ENCODE measurements around the gene GYG1. TPM values are rescaled to one million over a fixed set of nuclear protein-coding genes. Genes with fewer than 3 reads are reported as not detected.
"Not testable (repeated sequence)": the region's sequence is repeated elsewhere in the genome, so short reads cannot be mapped to it uniquely, and the experiment has no call there.

The GYG1 gene
- total RNA-seq, 1 experiment from 2014 or later: 28.0 TPM

GRCh38 chr3:148975696-148976095, 15.6 kb upstream of the GYG1 start:
- BruUV-seq (replicated peaks): no TSS peak
- H3K4me1 Mint-ChIP-seq (ENCODE audit: low read depth, unreplicated experiment): no peaks in the 10 kb centered on the region
- H3K4me1 ChIP-seq: no peaks in the 10 kb centered on the region
- no peak overlapping the region for H3K4me3 Mint-ChIP-seq (ENCODE audit: unreplicated experiment)
- ChIA-PET POLR2A (no interaction called here), CTCF (no interaction called here)
- H3K36me3 Mint-ChIP-seq (ENCODE audit: insufficient read depth, unreplicated experiment): no peaks in the 10 kb centered on the region
- no peaks in the 10 kb centered on the region for H3K27me3 ChIP-seq (replicated peaks; ENCODE audit: control insufficient read depth, insufficient read depth, low read length)
- H3K27ac Mint-ChIP-seq (ENCODE audit: unreplicated experiment): no peak overlapping the region
- H3K27me3 Mint-ChIP-seq (ENCODE audit: insufficient read depth, unreplicated experiment): peaks cover 10% of the 10 kb centered on the region
- H3K9me3 Mint-ChIP-seq (ENCODE audit: unreplicated experiment): peaks cover 12% of the 10 kb centered on the region
- no peaks in the 10 kb centered on the region for H3K36me3 ChIP-seq (ENCODE audit: control insufficient read depth, insufficient read depth, low read length)
- no peak for TF ChIP-seq CTCF (IDR thresholded peaks at IDR 0.05; ENCODE audit: insufficient read depth in 1 of 2, low read depth in 1 of 2, low read length in 1 of 2, severe bottlenecking in 1 of 2, unreplicated experiment in 1 of 2)
- intact Hi-C loops (cut with micrococcal nuclease; ENCODE audit: unreplicated experiment): no loop called here
- no peak for DNase-seq
- H3K9me3 ChIP-seq: no peaks in the 10 kb centered on the region; the same call in 1 of the 2 replicates
- H3K4me3 ChIP-seq (ENCODE audit: low read depth, low read length): no peak overlapping the region

GRCh38 chr3:148981273-148981672, 10.1 kb upstream of the GYG1 start:
- H3K36me3 ChIP-seq (ENCODE audit: control insufficient read depth, insufficient read depth, low read length): no peaks in the 10 kb centered on the region
- H3K4me1 ChIP-seq: no peaks in the 10 kb centered on the region
- Mint-ChIP-seq H3K27me3 (ENCODE audit: insufficient read depth, unreplicated experiment) (peaks cover 17% of the 10 kb centered on the region), H3K27ac (ENCODE audit: unreplicated experiment) (no peak overlapping the region), H3K9me3 (ENCODE audit: unreplicated experiment) (peaks cover 11% of the 10 kb centered on the region), H3K4me3 (ENCODE audit: unreplicated experiment) (no peak overlapping the region), H3K4me1 (ENCODE audit: low read depth, unreplicated experiment) (no peaks in the 10 kb centered on the region), H3K36me3 (ENCODE audit: insufficient read depth, unreplicated experiment) (no peaks in the 10 kb centered on the region)
- H3K27me3 ChIP-seq (replicated peaks; ENCODE audit: control insufficient read depth, insufficient read depth, low read length): no peaks in the 10 kb centered on the region
- DNase-seq: no peak
- no peak overlapping the region for H3K4me3 ChIP-seq (ENCODE audit: low read depth, low read length)
- no TSS peak for BruUV-seq (replicated peaks)
- TF ChIP-seq CTCF (IDR thresholded peaks at IDR 0.05; ENCODE audit: insufficient read depth in 1 of 2, low read depth in 1 of 2, low read length in 1 of 2, severe bottlenecking in 1 of 2, unreplicated experiment in 1 of 2): no peak
- CTCF ChIA-PET: no interaction called here
- POLR2A ChIA-PET: no interaction called here
- no peaks in the 10 kb centered on the region; the same call in 1 of the 2 replicates for H3K9me3 ChIP-seq
- intact Hi-C loops (cut with micrococcal nuclease; ENCODE audit: unreplicated experiment): no loop called here

- POLR2A ChIA-PET; H3K4me1 ChIP-seq; H3K27me3 ChIP-seq (replicated peaks; ENCODE audit: control insufficient read depth, insufficient read depth, low read length); DNase-seq; H3K27ac Mint-ChIP-seq (ENCODE audit: unreplicated experiment); H3K36me3 ChIP-seq (ENCODE audit: control insufficient read depth, insufficient read depth, low read length); H3K4me1 Mint-ChIP-seq (ENCODE audit: low read depth, unreplicated experiment); intact Hi-C loops (cut with micrococcal nuclease; ENCODE audit: unreplicated experiment); CTCF ChIA-PET; H3K4me3 Mint-ChIP-seq (ENCODE audit: unreplicated experiment); H3K9me3 ChIP-seq; H3K27me3 Mint-ChIP-seq (ENCODE audit: insufficient read depth, unreplicated experiment); H3K4me3 ChIP-seq (ENCODE audit: low read depth, low read length); BruUV-seq (replicated peaks); H3K9me3 Mint-ChIP-seq (ENCODE audit: unreplicated experiment); H3K36me3 Mint-ChIP-seq (ENCODE audit: insufficient read depth, unreplicated experiment): not testable (repeated sequence)
Observed at GRCh38 chr3:148987551-148987950, 3.8 kb upstream of the GYG1 start.

DNA sequence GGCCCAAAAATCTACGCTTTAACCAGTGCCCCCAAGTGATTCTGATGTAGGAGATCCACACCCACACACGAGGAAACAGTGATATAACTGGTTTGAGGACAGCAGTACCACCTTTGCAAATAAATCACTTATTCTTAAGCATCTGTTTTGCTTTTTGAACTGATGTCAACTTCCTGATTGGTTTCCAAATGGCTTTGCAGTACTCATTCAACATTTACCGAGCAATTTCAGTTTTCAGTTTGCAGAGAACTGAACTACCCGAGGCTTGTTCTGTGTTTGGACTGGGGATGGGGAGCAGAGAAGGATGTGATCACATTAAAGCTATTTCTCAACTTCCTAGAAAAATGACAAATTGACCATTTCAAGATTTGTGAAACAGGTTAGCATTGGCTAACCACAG, 1.1 kb upstream of the GYG1 start:
- H3K27ac Mint-ChIP-seq (ENCODE audit: unreplicated experiment): no peak overlapping the region
- intact Hi-C loops (cut with micrococcal nuclease; ENCODE audit: unreplicated experiment): loop anchor here (5.0 kb wide), 2 partner anchors 42 to 97 kb away; partner anchors contain the start of gene HLTF
- Histone ChIP-seq H3K9me3 (no peaks in the 10 kb centered on the region), H3K4me1 (peaks cover 7% of the 10 kb centered on the region; the same call in 1 of the 2 replicates), H3K4me3 (ENCODE audit: low read depth, low read length) (no peak overlapping the region), H3K36me3 (ENCODE audit: control insufficient read depth, insufficient read depth, low read length) (no peaks in the 10 kb centered on the region), H3K27me3 (replicated peaks; ENCODE audit: control insufficient read depth, insufficient read depth, low read length) (no peaks in the 10 kb centered on the region)
- ChIA-PET POLR2A (no interaction called here), CTCF (no interaction called here)
- no peak for DNase-seq
- peak overlapping the region; percentile 75 for H3K4me3 Mint-ChIP-seq (ENCODE audit: unreplicated experiment)
- BruUV-seq (replicated peaks): no TSS peak
- no peaks in the 10 kb centered on the region for H3K9me3 Mint-ChIP-seq (ENCODE audit: unreplicated experiment)
- no peak for TF ChIP-seq CTCF (IDR thresholded peaks at IDR 0.05; ENCODE audit: insufficient read depth in 1 of 2, low read depth in 1 of 2, low read length in 1 of 2, severe bottlenecking in 1 of 2, unreplicated experiment in 1 of 2)
- no peaks in the 10 kb centered on the region for H3K36me3 Mint-ChIP-seq (ENCODE audit: insufficient read depth, unreplicated experiment)
- H3K27me3 Mint-ChIP-seq (ENCODE audit: insufficient read depth, unreplicated experiment): peaks cover 6% of the 10 kb centered on the region
- H3K4me1 Mint-ChIP-seq (ENCODE audit: low read depth, unreplicated experiment): no peaks in the 10 kb centered on the region

Measured in Caco-2 (cell line).